SK-N-SH treated with all-trans-retinoic acid at 6 μM for 48 hours (cell line): ENCODE measurements around the gene SLC2A4.

Experiments used
- ATAC-seq: fragments of 200-7000 bp; cut with Tn5 transposase; 3 replicates; pipeline ENCODE4 v1.9.1; 2020; ENCODE audit warnings: mild to moderate bottlenecking, moderate library complexity
- ARNTL ChIP-seq: fragments of 450-650 bp; formaldehyde crosslinking; IDR thresholded peaks from 2 replicates; pipeline ENCODE4 v1.5.0; 2020; ENCODE audit warnings: low read depth, mild to moderate bottlenecking, moderate library complexity, borderline replicate concordance
- BACH2 ChIP-seq: fragments of 250-450 bp; sonication (Bioruptor Pico); IDR thresholded peaks from 2 replicates; pipeline ENCODE4 v1.9.0; 2021; ENCODE audit warnings: mild to moderate bottlenecking, borderline replicate concordance
- CREB5 ChIP-seq: fragments of 250-450 bp; sonication (Bioruptor Pico); IDR thresholded peaks from 2 replicates; pipeline ENCODE4 v1.5.1; 2020; ENCODE audit warnings: low read depth, mild to moderate bottlenecking, moderate library complexity
- ESRRG ChIP-seq: fragments of 250-450 bp; sonication (Bioruptor Pico); IDR thresholded peaks from 2 replicates; pipeline ENCODE4 v1.6.1; 2021; ENCODE audit warnings: mild to moderate bottlenecking
- GLIS3 ChIP-seq: fragments of 250-450 bp; sonication (Bioruptor Pico); IDR thresholded peaks from 2 replicates; pipeline ENCODE4 v1.5.0; 2020; ENCODE audit warnings: mild to moderate bottlenecking, moderate library complexity
- ISL1 ChIP-seq: fragments of 250-450 bp; sonication (Bioruptor Pico); IDR thresholded peaks from 2 replicates; pipeline ENCODE4 v2.1.2; 2022; ENCODE audit warnings: mild to moderate bottlenecking, moderate library complexity
- OSR1 ChIP-seq: fragments of 250-450 bp; sonication (Bioruptor Pico); IDR thresholded peaks from 2 replicates; pipeline ENCODE4 v1.8.0; 2022; ENCODE audit warnings: moderate library complexity, mild to moderate bottlenecking, inconsistent platforms
- PPARA ChIP-seq: fragments of 250-450 bp; sonication (Bioruptor Pico); IDR thresholded peaks from 2 replicates; pipeline ENCODE4 v1.5.0; 2020; ENCODE audit warnings: mild to moderate bottlenecking, borderline replicate concordance
- RARB ChIP-seq: fragments of 250-450 bp; sonication (Bioruptor Pico); IDR thresholded peaks from 2 replicates; pipeline ENCODE4 v1.8.0; 2021; ENCODE audit warnings: mild to moderate bottlenecking, moderate library complexity
- SNAI2 ChIP-seq: fragments of 250-450 bp; sonication (Bioruptor Pico); IDR thresholded peaks from 2 replicates; pipeline ENCODE4 v1.5.0; 2020; ENCODE audit warnings: mild to moderate bottlenecking, moderate library complexity
- TCF4 ChIP-seq: fragments of 250-450 bp; sonication (Bioruptor Pico); IDR thresholded peaks from 2 replicates; pipeline ENCODE4 v1.8.0; 2021; ENCODE audit warnings: mild to moderate bottlenecking, moderate library complexity, borderline replicate concordance
- TOX ChIP-seq: fragments of 250-450 bp; sonication (Bioruptor Pico); IDR thresholded peaks from 2 replicates; pipeline ENCODE4 v1.8.0; 2021; ENCODE audit warnings: mild to moderate bottlenecking, moderate library complexity, borderline replicate concordance
- TSHZ2 ChIP-seq: fragments of 250-450 bp; sonication (Bioruptor Pico); IDR thresholded peaks from 2 replicates; pipeline ENCODE4 v1.5.0; 2020; ENCODE audit warnings: mild to moderate bottlenecking, moderate library complexity
- ZFP30 ChIP-seq: fragments of 450-650 bp; formaldehyde crosslinking; IDR thresholded peaks from 2 replicates; pipeline ENCODE4 v1.5.0; 2022; ENCODE audit warnings: mild to moderate bottlenecking, moderate library complexity
- ZNF565 ChIP-seq: fragments of 450-650 bp; formaldehyde crosslinking; conservative IDR thresholded peaks from 2 replicates; pipeline ENCODE4 v1.5.0; 2020; ENCODE audit warnings: low read depth, mild to moderate bottlenecking, moderate library complexity
- ZNF70 ChIP-seq: fragments of 450-650 bp; formaldehyde crosslinking; IDR thresholded peaks from 2 replicates; pipeline ENCODE4 v1.5.0; 2020; ENCODE audit warnings: mild to moderate bottlenecking, moderate library complexity
- TF ChIP-seq, protein P1 (sequence below): fragments of 250-450 bp; sonication (Bioruptor Pico); IDR thresholded peaks from 2 replicates; pipeline ENCODE4 v1.5.1; 2021; ENCODE audit warnings: mild to moderate bottlenecking, moderate library complexity
- TF ChIP-seq, protein P2 (sequence below): fragments of 250-450 bp; sonication (Bioruptor Pico); IDR thresholded peaks from 2 replicates; pipeline ENCODE4 v1.8.0; 2021; ENCODE audit warnings: low read depth, mild to moderate bottlenecking, moderate library complexity, borderline replicate concordance
- TF ChIP-seq, protein P3 (sequence below): fragments of 250-450 bp; sonication (Bioruptor Pico); IDR thresholded peaks from 2 replicates; pipeline ENCODE4 v1.8.0; 2020; ENCODE audit warnings: mild to moderate bottlenecking, moderate library complexity, borderline replicate concordance

SLC2A4 gene

DNA sequence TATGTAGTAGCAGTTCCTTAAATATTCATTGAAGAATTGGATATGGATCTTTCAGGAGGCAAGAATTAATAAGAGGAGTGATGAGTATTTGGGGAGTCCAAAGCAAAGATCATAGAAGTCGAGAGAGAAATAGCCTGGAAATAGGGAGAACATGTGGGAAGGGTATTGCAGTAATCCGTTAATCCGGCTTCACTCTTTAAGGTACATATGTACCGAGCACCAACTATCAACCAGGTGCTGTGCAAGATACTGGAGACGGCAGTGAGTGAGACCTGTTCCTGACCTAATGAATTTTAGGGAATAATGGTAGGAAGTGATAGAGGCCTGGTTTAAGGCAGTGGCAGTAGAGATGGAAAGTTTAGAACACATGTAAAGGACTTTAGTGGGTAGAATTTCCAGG, 28.4 kb upstream of the SLC2A4 start:
- ATAC-seq: no peak
- TF ChIP-seq TSHZ2 (no peak), ISL1 (CRISPR knock-in tag) (no peak), PPARA (CRISPR knock-in tag) (no peak), TOX (CRISPR knock-in tag) (no peak), GLIS3 (CRISPR knock-in tag) (no peak), CREB5 (no peak), ZNF70 (CRISPR knock-in tag) (no peak)
- TF ChIP-seq, protein P1, sequence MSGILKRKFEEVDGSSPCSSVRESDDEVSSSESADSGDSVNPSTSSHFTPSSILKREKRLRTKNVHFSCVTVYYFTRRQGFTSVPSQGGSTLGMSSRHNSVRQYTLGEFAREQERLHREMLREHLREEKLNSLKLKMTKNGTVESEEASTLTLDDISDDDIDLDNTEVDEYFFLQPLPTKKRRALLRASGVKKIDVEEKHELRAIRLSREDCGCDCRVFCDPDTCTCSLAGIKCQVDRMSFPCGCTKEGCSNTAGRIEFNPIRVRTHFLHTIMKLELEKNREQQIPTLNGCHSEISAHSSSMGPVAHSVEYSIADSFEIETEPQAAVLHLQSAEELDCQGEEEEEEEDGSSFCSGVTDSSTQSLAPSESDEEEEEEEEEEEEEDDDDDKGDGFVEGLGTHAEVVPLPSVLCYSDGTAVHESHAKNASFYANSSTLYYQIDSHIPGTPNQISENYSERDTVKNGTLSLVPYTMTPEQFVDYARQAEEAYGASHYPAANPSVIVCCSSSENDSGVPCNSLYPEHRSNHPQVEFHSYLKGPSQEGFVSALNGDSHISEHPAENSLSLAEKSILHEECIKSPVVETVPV: no peak
- TF ChIP-seq, protein P2, sequence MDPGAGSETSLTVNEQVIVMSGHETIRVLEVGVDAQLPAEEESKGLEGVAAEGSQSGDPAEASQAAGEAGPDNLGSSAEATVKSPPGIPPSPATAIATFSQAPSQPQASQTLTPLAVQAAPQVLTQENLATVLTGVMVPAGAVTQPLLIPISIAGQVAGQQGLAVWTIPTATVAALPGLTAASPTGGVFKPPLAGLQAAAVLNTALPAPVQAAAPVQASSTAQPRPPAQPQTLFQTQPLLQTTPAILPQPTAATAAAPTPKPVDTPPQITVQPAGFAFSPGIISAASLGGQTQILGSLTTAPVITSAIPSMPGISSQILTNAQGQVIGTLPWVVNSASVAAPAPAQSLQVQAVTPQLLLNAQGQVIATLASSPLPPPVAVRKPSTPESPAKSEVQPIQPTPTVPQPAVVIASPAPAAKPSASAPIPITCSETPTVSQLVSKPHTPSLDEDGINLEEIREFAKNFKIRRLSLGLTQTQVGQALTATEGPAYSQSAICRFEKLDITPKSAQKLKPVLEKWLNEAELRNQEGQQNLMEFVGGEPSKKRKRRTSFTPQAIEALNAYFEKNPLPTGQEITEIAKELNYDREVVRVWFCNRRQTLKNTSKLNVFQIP (CRISPR knock-in tag): no peak
- TF ChIP-seq, all 23 proteins: peak for 0

DNA sequence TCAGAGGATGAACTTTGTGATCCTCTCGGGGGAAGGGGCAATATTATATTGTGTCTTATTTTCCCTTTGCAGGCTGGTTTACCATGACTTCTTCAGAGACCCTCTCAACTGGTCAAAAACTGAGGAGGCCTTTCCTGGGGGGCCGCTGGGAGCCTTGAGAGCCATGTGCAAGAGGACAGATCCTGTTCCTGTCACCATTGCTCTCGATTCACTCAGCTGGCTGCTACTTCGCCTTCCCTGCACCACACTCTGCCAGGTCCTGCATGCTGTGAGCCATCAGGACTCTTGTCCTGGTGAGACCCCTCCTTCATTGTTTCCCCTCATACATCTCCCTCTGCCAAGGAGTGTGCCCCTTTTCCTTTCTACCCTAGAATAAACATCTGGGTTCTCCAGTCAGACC, 27.0 kb upstream of the SLC2A4 start:
- no peak for ATAC-seq
- TF ChIP-seq, protein P2 (CRISPR knock-in tag): no peak
- TF ChIP-seq, protein P3, sequence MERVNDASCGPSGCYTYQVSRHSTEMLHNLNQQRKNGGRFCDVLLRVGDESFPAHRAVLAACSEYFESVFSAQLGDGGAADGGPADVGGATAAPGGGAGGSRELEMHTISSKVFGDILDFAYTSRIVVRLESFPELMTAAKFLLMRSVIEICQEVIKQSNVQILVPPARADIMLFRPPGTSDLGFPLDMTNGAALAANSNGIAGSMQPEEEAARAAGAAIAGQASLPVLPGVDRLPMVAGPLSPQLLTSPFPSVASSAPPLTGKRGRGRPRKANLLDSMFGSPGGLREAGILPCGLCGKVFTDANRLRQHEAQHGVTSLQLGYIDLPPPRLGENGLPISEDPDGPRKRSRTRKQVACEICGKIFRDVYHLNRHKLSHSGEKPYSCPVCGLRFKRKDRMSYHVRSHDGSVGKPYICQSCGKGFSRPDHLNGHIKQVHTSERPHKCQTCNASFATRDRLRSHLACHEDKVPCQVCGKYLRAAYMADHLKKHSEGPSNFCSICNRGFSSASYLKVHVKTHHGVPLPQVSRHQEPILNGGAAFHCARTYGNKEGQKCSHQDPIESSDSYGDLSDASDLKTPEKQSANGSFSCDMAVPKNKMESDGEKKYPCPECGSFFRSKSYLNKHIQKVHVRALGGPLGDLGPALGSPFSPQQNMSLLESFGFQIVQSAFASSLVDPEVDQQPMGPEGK (CRISPR knock-in tag): no peak
- TF ChIP-seq ZNF70 (CRISPR knock-in tag): no peak
- TF ChIP-seq ESRRG: no peak
- TF ChIP-seq TCF4 (CRISPR knock-in tag): no peak
- TF ChIP-seq, protein P1: no peak
- TF ChIP-seq ZNF565 (CRISPR knock-in tag): no peak
- TF ChIP-seq RARB (CRISPR knock-in tag): no peak
- TF ChIP-seq ZFP30 (CRISPR knock-in tag): no peak
- TF ChIP-seq BACH2 (CRISPR knock-in tag): no peak
- TF ChIP-seq OSR1: no peak
- no peak for TF ChIP-seq TOX (CRISPR knock-in tag)
- TF ChIP-seq PPARA (CRISPR knock-in tag): no peak
- no peak for TF ChIP-seq ARNTL (CRISPR knock-in tag)
- no peak for TF ChIP-seq ISL1 (CRISPR knock-in tag)
- TF ChIP-seq SNAI2 (CRISPR knock-in tag): no peak
- TF ChIP-seq CREB5: no peak
